K562 (cell line): ENCODE data around the gene TAF1B. TPM values are rescaled to one million over a fixed set of nuclear protein-coding genes. Genes with fewer than 3 reads are reported as not detected.

Experiments
- FOXM1 ChIP-seq, 2 experiments: fragments of 450-650 bp in 1 of 2; sonication (generic) in 1 of 2; formaldehyde crosslinking in 1 of 2; IDR thresholded peaks; 2 replicates each; pipeline versions ENCODE4 v1.6.1 to v1.9.0; 2017 to 2022; ENCODE audit warnings: low read depth in 2 of 2, mild to moderate bottlenecking in 2 of 2, missing genetic modification reagents in 1 of 2, moderate library complexity in 1 of 2
- POLR2AphosphoS2 ChIP-seq: IDR thresholded peaks from 2 replicates; pipeline ENCODE4 v1.6.1; 2012; ENCODE audit warnings: low read length, improper control_type of control experiment
- SOX6 ChIP-seq: fragments of 450-650 bp; IDR thresholded peaks from 2 replicates; pipeline ENCODE4 v1.6.1; 2014; ENCODE audit warnings: mild to moderate bottlenecking
- ZNF212 ChIP-seq: fragments of 450-650 bp; formaldehyde crosslinking; IDR thresholded peaks from 2 replicates; pipeline ENCODE4 v1.4.0; 2020; ENCODE audit warnings: mild to moderate bottlenecking
- polyA plus RNA-seq, 8 experiments: library from polyadenylated mRNA; depleted of rRNA in 4 of 8; stranded (reverse) in 5 of 8; unstranded in 3 of 8; fragments of >200 nt; fragmentation: Nextera tagmentation in 2 of 8; fragmentation: Illumina TruSeq in 1 of 8; extraction: Ambion mirVana in 2 of 8; extraction: Trizol in 1 of 8; gene quantifications; 2 replicates each; pipeline versions ENCODE4 v1.2.1 to v1.2.3, GENCODE V29; 2011 to 2014; ENCODE audit warnings: inconsistent platforms in 1 of 8, missing spikeins in 1 of 8
- total RNA-seq, 7 experiments: library from RNA; depleted of rRNA in 6 of 7; stranded (reverse); fragments of >200 nt in 6 of 7; fragmentation: Illumina TruSeq in 2 of 7; extraction: Trizol in 2 of 7; gene quantifications; 2 replicates each; pipeline versions ENCODE4 v1.2.1 to v1.2.3, GENCODE V29; 2011 to 2021; ENCODE audit warnings: low replicate concordance in 1 of 7
- TF ChIP-seq, protein P1 (sequence below): fragments of 250-450 bp; sonication (Bioruptor Pico); IDR thresholded peaks from 2 replicates; pipeline ENCODE4 v1.5.0; 2022; ENCODE audit warnings: mild to moderate bottlenecking
- TF ChIP-seq, protein P2 (sequence below): fragments of 250-450 bp; sonication (Bioruptor Pico); IDR thresholded peaks from 2 replicates; pipeline ENCODE4 v1.5.0; 2020; ENCODE audit warnings: mild to moderate bottlenecking, borderline replicate concordance
- TF ChIP-seq, protein P3 (sequence below): fragments of 450-650 bp; IDR thresholded peaks from 2 replicates; pipeline ENCODE4 v1.7.0; 2016; ENCODE audit warnings: borderline replicate concordance

Gene TAF1B
- total and polyA plus RNA-seq, 9 of the 15 experiments (the other 6 are each of a cell fraction or from before 2014, with no cell fraction given), result 8.8 to 25.1 (median 17.3) TPM

DNA sequence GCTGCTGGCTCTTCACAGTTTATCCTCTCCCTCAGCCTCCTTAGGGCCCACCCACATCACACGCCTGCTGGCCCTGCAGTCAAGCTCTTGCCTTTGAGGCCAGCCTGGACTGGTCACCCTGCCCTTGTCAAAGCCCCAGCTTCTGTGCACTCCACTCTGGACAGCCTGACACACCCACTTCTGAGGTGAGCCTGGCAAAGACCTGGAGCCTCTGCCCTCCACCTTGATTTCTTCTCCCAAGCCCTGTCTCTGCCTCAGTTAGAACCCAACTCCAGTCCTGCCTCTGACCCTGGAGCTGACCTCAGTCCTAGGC lies 37.0 kb upstream of the TAF1B start (continued):
- TF ChIP-seq, protein P1, sequence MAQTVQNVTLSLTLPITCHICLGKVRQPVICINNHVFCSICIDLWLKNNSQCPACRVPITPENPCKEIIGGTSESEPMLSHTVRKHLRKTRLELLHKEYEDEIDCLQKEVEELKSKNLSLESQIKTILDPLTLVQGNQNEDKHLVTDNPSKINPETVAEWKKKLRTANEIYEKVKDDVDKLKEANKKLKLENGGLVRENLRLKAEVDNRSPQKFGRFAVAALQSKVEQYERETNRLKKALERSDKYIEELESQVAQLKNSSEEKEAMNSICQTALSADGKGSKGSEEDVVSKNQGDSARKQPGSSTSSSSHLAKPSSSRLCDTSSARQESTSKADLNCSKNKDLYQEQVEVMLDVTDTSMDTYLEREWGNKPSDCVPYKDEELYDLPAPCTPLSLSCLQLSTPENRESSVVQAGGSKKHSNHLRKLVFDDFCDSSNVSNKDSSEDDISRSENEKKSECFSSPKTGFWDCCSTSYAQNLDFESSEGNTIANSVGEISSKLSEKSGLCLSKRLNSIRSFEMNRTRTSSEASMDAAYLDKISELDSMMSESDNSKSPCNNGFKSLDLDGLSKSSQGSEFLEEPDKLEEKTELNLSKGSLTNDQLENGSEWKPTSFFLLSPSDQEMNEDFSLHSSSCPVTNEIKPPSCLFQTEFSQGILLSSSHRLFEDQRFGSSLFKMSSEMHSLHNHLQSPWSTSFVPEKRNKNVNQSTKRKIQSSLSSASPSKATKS (CRISPR knock-in tag), result no peak
- TF ChIP-seq SOX6 (no peak), POLR2AphosphoS2 (no peak), FOXM1 (IDR thresholded peaks at IDR 0.05; ENCODE audit: low read depth) (no peak), FOXM1 (CRISPR knock-in tag; IDR thresholded peaks at IDR 0.05; ENCODE audit: low read depth) (no peak), ZNF212 (CRISPR knock-in tag) (no peak)
- TF ChIP-seq, protein P2, sequence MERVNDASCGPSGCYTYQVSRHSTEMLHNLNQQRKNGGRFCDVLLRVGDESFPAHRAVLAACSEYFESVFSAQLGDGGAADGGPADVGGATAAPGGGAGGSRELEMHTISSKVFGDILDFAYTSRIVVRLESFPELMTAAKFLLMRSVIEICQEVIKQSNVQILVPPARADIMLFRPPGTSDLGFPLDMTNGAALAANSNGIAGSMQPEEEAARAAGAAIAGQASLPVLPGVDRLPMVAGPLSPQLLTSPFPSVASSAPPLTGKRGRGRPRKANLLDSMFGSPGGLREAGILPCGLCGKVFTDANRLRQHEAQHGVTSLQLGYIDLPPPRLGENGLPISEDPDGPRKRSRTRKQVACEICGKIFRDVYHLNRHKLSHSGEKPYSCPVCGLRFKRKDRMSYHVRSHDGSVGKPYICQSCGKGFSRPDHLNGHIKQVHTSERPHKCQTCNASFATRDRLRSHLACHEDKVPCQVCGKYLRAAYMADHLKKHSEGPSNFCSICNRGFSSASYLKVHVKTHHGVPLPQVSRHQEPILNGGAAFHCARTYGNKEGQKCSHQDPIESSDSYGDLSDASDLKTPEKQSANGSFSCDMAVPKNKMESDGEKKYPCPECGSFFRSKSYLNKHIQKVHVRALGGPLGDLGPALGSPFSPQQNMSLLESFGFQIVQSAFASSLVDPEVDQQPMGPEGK (CRISPR knock-in tag), result no peak
- TF ChIP-seq, protein P3, sequence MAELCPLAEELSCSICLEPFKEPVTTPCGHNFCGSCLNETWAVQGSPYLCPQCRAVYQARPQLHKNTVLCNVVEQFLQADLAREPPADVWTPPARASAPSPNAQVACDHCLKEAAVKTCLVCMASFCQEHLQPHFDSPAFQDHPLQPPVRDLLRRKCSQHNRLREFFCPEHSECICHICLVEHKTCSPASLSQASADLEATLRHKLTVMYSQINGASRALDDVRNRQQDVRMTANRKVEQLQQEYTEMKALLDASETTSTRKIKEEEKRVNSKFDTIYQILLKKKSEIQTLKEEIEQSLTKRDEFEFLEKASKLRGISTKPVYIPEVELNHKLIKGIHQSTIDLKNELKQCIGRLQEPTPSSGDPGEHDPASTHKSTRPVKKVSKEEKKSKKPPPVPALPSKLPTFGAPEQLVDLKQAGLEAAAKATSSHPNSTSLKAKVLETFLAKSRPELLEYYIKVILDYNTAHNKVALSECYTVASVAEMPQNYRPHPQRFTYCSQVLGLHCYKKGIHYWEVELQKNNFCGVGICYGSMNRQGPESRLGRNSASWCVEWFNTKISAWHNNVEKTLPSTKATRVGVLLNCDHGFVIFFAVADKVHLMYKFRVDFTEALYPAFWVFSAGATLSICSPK, result no peak
- TF ChIP-seq, all 486 proteins: peak for 0
